BE2C (cell line): ENCODE results near the gene PAX5.
A peak's percentile ranks its signal among the peaks of the same experiment; 100 is the strongest.

Experiments used
- DNase-seq: peaks from one replicate; pipeline ENCODE4 v3.0.0-alpha.2; 2020
- H3K27me3 ChIP-seq: fragments of 250-450 bp; sonication (Bioruptor Pico); 2 replicates; pipeline ENCODE4 v1.5.1; 2020; ENCODE audit warnings: mild to moderate bottlenecking
- H3K36me3 ChIP-seq: fragments of 250-450 bp; sonication (Bioruptor Pico); 2 replicates; pipeline ENCODE4 v1.5.1; 2020; ENCODE audit warnings: mild to moderate bottlenecking
- H3K4me1 ChIP-seq: fragments of 250-450 bp; sonication (Bioruptor Pico); 2 replicates; pipeline ENCODE4 v1.5.1; 2020
- H3K4me3 ChIP-seq: 2 replicates; pipeline ENCODE4 v1.5.1; 2011; ENCODE audit warnings: low read depth, low read length
- H3K9me3 ChIP-seq: fragments of 250-450 bp; sonication (Bioruptor Pico); 2 replicates; pipeline ENCODE4 v1.5.1; 2020
- CTCF ChIP-seq: IDR thresholded peaks from 2 replicates; pipeline ENCODE4 v1.5.1; 2012; ENCODE audit warnings: mild to moderate bottlenecking, low read depth, low read length

The PAX5 gene

GRCh38 chr9:36937346-36937745 lies 96.7 kb downstream of the PAX5 start:
- Histone ChIP-seq H3K4me1 (peaks cover 6% of the 10 kb centered on the region; the same call in 1 of the 2 replicates), H3K4me3 (no peak overlapping the region), H3K36me3 (peaks cover 18% of the 10 kb centered on the region), H3K9me3 (0 out of 2 replicates have a peak, but pooled peaks cover under 1% of the 10 kb centered on the region), H3K27me3 (no peaks in the 10 kb centered on the region)
- no peak for TF ChIP-seq CTCF
- no peak for DNase-seq

- Histone ChIP-seq H3K4me3 (no peak overlapping the region), H3K4me1 (peaks cover 3% of the 10 kb centered on the region; the same call in 1 of the 2 replicates), H3K36me3 (peaks cover 18% of the 10 kb centered on the region), H3K9me3 (peaks cover 4% of the 10 kb centered on the region; the same call in 1 of the 2 replicates), H3K27me3 (no peaks in the 10 kb centered on the region)
- no peak for DNase-seq
- TF ChIP-seq CTCF = no peak
Observed at GRCh38 chr9:36936498-36936831, 97.6 kb downstream of the PAX5 start.

- H3K36me3 ChIP-seq = peaks cover 19% of the 10 kb centered on the region
- no peak for DNase-seq
- no peaks in the 10 kb centered on the region for H3K27me3 ChIP-seq
- H3K4me3 ChIP-seq = no peak overlapping the region
- H3K9me3 ChIP-seq = peaks cover 4% of the 10 kb centered on the region; the same call in 1 of the 2 replicates
- H3K4me1 ChIP-seq = peaks cover 3% of the 10 kb centered on the region; the same call in 1 of the 2 replicates
- no peak for TF ChIP-seq CTCF
Observed at GRCh38 chr9:36935768-36936497, 98.1 kb downstream of the PAX5 start.

- DNase-seq = no peak
- peaks cover 3% of the 10 kb centered on the region; the same call in 1 of the 2 replicates for H3K4me1 ChIP-seq
- H3K36me3 ChIP-seq = peaks cover 18% of the 10 kb centered on the region
- H3K4me3 ChIP-seq = no peak overlapping the region
- H3K27me3 ChIP-seq = no peaks in the 10 kb centered on the region
- no peak for TF ChIP-seq CTCF
- H3K9me3 ChIP-seq = peaks cover 4% of the 10 kb centered on the region; the same call in 1 of the 2 replicates
Observed at GRCh38 chr9:36935332-36935731, 98.7 kb downstream of the PAX5 start.

- Histone ChIP-seq H3K4me3 (no peak overlapping the region), H3K4me1 (peaks cover 3% of the 10 kb centered on the region; the same call in 1 of the 2 replicates), H3K9me3 (peaks cover 4% of the 10 kb centered on the region; the same call in 1 of the 2 replicates), H3K27me3 (no peaks in the 10 kb centered on the region), H3K36me3 (peaks cover 18% of the 10 kb centered on the region)
- peak; percentile 62 for DNase-seq
- TF ChIP-seq CTCF = no peak
Observed at GRCh38 chr9:36934478-36935065, 99.5 kb downstream of the PAX5 start.
